Hematopoietic multipotent progenitor cell treated with erythropoietin and hydrocortisone succinate and interleukin-3 and kit ligand, for 6 days (in vitro differentiated cells): ENCODE data around the gene SCUBE1.
A peak's percentile ranks its signal among the peaks of the same experiment; 100 is the strongest.

ENCODE experiments used
- DNase-seq: peaks from one replicate; pipeline ENCODE4 v3.0.0-alpha.2; 2015

Gene SCUBE1

DNA sequence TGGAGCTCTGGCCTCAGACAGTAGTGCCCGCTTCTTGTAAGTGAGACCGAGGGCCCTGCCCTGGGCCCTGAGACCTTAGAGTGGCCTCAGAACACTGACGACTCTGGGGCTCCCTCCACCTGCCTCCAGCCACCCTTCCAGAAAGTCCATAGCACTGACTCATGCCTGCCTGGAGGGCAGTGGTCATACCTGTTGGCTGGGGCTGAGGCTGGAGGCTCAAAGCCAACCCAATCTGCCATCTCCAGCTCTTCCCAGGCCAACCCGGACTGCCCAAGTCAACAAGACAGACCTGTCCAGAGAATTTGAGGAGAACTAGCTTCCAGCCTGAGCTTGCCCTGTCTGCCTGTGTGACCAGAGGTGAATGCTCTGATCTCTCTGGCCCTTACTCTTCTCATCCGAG lies 89.3 kb downstream of the SCUBE1 start:
- no peak for DNase-seq

GRCh38 chr22:43252319-43252718 lies 90.9 kb downstream of the SCUBE1 start:
- DNase-seq = no peak

DNA sequence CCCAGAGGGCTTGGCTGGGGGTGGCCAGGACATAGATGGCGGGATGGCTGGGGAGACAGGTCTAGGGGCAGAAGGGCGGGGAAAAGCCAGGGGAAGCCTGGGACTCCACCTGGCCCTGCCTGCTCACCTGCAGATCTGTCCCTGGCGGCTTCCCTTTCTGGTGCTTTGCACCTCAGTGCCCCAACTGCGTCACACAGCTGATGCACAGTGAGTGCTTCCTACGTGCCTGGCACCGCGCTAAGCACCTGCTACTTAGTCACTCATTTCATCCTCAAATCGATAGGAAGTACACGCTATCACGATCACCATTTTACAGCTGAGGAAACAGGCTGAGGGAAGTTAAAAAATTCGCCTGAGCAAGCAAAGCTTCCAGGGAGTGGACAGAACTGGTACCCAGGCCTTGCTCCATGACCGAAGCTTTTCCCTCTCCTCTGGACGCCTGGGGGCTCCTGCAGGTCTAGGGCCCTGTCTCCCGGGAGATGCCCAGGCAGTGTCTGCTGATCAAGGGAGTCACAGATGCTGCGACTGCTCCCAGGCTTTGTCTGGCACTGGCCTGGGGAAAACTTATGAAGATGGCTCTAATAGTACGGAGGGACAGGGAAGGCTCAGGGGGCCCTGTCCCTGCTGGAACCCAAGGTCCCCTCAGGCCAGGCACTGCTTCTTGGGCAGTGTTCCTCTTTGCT lies 93.2 kb downstream of the SCUBE1 start:
- DNase-seq = no peak

DNA sequence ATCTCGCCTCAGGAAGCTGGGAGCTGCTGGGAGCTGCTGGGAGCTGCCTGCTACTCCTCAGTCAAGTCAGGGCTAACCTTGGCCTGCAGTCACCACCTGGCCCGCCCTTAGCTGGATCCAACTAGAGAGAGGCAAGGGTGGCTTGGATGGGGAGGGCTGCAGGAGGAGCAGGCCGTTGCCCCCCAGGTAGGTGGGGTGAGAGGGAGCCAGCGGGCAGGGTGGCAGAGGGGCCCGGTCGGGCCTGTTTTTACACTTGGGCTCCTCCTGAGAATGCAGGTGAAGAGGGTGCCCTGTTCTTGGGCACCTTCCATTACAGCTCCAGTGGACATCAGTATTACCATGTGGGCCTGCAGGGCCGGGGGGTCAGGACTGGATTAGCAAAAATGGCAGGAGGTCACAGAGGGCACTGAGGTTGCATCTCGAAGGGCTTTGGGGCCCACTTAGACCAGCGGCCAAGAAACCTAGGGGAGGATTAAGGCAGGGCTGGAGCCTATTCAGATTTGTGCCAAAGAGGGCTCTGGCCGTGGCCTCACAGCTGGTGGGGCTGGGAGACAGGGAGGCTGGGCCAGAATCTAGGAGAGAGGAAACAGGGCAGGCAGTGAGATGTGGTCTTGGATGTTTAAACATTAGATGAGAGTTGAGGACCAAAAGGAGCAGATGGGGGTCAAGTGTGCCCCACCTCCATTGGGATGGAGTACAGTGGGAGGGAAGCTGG lies 95.5 kb downstream of the SCUBE1 start:
- DNase-seq = no peak

DNA sequence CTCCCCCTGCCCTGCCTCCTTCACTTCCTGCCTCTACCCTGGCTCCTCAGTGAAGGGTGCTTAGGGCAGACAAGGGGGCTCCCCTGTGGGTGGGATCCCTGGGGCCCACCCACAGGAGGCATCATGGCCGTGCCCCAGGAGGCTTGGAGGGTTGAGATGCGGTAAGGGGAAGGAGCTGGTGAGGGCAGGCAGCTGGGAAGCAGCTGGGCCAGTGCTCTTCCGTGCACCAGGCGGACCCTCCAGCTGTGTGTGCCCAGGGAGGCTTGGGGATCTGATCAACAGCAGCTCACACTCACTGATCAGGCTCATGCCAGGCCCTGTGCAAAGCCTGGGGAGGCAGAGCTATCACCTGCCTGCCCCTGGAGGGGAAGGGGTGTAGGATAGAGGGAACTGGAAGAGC lies 97.0 kb downstream of the SCUBE1 start:
- DNase-seq = peak; percentile 27

- no peak for DNase-seq
Observed at GRCh38 chr22:43245717-43246116, 97.5 kb downstream of the SCUBE1 start.

- no peak for DNase-seq
Observed at GRCh38 chr22:43244803-43245527, 98.2 kb downstream of the SCUBE1 start.

DNA sequence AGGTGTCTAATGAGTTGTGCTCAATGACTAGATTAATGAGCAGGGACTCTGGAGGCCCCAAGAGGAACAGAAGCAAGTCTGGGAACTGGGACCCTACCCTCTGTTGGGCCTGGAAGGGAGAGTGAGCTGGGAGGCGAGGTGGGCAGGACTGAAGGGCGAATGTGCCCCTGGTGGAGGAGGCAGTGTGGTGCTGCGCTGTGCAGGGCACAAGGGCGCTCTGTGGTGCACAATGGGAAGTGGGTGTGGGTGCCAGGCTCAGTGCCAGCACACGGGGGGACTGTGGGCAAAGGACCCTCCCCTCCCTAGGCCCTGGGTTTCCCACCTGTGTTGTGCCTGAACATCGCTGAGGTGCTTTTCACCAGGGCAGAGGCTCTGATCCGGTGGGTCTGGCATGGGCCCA lies 98.8 kb downstream of the SCUBE1 start:
- DNase-seq = no peak

DNA sequence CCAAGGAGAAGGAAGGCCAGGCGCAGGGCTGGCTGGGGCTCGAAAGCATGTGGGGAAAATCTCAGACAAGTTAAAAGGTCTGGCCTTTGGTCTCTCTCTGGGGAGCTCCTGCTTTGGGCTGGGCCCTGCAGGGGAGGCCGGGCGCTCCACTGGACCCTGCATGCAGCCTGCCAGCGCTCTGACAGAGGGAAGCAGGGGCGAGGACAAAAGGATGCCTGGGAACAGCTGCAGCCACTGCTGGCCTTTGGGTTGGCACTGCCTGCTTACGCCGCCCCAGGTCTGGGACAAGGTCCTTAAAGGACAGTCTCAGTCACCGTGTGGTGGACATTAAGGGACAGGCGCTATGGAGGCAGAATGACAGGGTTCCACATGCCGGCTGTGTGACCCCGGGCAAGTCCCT lies 99.8 kb downstream of the SCUBE1 start:
- no peak for DNase-seq

- no peak for DNase-seq
Observed at GRCh38 chr22:43242627-43243026, 100.5 kb downstream of the SCUBE1 start.

- no peak for DNase-seq
Observed at GRCh38 chr22:43241699-43242386, 101.3 kb downstream of the SCUBE1 start.

DNA sequence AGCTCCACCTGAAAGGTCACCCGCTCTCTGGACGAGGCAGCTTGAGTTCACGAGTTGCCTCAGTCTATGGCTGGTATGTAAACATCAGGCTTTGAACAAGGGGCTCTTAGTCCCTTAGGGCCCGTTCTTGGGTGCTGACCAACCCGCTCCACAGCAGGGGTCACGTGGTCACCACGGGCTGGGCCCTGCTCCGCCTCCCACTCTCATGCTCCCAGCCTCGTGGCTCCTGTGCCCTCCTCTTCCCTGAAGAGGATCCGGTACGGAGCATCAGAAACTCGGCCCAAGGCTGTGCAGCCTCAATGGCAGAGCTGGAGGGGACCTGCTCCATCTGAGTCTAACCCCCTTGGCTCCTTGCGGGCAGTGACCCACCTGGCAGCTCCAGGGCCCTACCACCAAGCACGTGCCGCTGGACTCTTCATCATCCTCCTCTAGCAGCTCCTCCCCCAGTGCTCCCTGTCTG lies 102.0 kb downstream of the SCUBE1 start:
- no peak for DNase-seq

GRCh38 chr22:43240614-43241013 lies 102.6 kb downstream of the SCUBE1 start:
- DNase-seq = no peak

GRCh38 chr22:43239956-43240355 lies 103.2 kb downstream of the SCUBE1 start:
- DNase-seq = no peak

DNA sequence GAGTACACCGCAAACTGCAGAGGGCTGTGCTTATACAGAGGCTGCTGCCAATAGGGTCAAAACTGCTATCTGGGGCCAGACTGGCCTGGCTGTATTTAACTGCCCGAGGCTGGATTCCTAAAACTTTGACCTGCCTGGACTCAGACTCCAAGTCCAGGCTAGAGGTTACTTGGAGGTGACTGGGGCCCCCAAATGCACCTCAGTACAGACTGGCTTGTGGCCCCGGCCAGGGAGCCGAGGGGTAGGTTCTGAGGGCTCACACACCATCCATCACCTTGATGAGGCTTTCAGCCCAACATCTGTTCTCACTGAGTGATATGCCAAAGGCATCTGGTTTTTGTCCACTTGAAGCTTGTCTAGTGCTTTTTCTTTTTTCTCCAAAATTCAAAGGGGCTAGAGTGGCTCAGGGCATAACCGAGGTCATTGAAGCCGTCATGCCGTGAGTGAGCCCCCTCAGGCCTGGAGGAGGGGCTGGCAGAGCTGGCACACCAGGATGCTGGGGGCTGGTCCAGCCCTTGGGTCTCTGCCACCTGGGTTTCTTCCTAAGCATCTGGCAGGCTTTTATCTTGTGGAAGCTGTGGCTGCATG lies 103.9 kb downstream of the SCUBE1 start:
- DNase-seq = no peak

DNA sequence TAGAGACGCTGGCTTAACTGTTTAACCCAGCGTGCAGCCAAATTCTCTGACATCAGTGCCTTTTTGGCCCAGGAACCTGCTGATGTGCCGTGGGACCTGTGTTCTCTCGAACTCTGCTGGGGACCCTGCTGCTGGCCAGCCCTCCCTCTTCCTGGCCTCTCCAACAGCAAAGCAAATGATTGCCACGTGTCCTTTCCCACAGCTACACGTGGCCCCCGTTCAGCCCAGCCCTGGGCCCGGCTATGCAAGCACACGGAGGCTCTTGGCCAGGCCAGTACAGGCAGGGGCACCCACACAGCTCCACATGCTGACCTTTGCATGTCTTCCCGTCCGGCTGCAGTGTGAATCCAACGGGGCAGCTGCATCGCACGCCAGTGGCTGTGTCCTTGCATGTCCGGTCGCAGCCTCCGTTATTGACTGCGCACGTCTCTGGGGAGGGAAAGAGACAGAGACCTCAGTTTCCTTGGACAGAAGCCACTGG lies 104.6 kb downstream of the SCUBE1 start:
- no peak for DNase-seq

DNA sequence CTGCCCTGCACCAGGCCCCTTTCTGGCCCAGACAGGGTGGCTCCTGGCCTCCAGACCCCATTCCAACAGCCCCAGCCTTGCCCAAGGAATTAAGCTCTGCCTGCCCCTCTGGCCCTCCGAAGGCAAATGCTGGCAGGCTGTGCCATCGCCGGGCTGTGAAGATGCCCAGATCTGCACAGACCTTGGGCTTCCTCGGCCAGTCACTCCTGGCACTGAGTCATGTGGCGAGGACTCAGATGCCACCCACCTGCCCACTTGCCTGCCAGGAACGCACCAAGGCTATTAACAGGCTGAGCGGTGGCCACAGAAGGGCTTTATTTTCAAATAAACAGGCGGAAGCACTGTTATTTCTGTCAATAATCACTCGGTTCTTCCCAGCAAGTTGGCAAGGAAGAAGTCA lies 105.9 kb downstream of the SCUBE1 start:
- no peak for DNase-seq

DNA sequence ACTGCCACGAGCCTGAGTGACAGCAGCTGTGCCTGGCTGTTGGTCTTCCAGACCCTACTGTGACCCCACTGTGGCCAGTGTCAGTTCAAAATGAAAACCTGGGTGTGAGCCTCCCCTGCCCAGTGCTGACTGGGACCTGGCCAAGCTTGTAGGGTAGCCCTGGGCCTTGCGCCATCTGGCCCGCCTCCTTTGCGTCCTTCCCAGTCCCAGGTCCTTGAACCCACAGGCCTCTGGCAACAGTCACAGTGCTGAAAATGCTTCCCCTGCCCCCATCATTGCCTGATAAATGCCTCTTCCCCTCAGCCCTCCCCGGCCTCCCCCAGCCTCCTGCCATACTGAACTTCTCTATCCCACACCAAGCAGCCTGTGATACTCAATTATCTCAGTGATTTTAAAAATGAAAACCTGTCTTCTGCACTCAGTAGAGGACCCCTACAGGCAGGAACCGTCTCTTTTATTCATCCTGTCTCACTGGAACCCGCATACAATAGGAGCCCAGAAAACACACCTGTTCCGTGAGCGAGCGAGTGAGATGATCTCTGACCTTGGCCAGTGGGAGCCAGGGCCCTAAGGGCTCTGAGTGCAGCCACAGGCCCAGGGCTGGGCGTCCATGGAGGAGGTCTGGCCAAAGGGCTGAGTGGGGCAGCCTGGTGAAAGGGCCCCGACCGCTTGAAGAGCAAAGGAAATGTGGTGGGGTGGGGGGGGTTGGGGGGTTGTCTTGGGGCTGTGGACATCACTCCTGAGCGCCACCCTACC lies 106.6 kb downstream of the SCUBE1 start:
- DNase-seq = no peak

GRCh38 chr22:43235445-43236409 lies 107.4 kb downstream of the SCUBE1 start:
- DNase-seq = no peak

DNA sequence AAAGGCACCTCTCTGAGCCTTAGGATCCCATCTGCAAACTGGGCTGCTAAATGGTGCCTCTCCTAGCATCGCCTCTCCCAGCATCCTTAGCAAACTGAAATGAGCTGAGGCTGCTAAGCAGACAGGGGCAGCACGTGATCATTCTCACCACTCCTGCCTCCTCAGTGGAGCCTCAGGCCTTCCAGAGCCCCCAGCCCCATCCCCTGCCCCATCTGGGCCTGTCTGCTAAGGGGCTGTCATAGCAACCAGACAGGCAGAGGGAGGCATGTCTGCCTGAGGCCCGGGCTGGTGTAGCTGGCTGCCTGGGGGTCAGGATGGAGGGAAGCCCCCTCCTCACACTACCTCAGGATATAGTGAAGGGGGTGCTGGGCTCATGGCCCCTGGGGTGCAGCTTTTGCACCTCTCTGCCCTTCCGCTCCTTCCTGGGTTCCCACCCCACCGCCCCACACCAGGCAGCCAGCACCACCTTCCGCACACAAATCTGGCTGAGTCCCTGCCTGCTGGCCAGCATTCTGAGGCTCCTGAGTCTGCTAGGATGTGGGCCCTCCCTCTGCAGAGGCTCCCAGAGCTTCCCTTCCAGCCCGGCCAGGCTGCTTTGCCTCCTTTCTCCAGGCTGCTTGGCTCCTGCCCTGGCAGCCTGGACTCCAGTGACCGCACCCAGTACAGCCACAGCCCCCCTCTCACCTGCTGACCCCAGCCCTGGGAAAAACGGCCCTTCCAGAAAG lies 108.7 kb downstream of the SCUBE1 start:
- no peak for DNase-seq
